Astrocyte (in vitro differentiated cells and primary cell): ENCODE data around the gene TAGLN. TPM values are rescaled to one million over a fixed set of nuclear protein-coding genes. Genes with fewer than 3 reads are reported as not detected.

Experiments
- DNase-seq: peaks from one replicate; pipeline ENCODE4 v3.0.0-alpha.2; 2010; ENCODE audit warnings: low read depth
- FAIRE-seq: peaks from 2 replicates; lab custom pipeline; 2011; peaks lifted over from hg19 to GRCh38; lab: Jason Lieb, UNC
- H2AFZ ChIP-seq: 2 replicates; pipeline ENCODE4 v1.6.0; 2012; ENCODE audit warnings: low read depth, low read length, inconsistent platforms
- H3K27ac ChIP-seq: 2 replicates; pipeline ENCODE4 v1.5.1; 2011; ENCODE audit warnings: low read depth, low read length, inconsistent platforms
- H3K27me3 ChIP-seq: 2 replicates; pipeline ENCODE4 v1.6.0; 2011; ENCODE audit warnings: low read length, inconsistent platforms; ENCODE audit not compliant: insufficient read depth
- H3K36me3 ChIP-seq: 2 replicates; pipeline ENCODE4 v1.5.1; 2011; ENCODE audit warnings: low read length, inconsistent platforms; ENCODE audit not compliant: insufficient read depth
- H3K4me1 ChIP-seq: 2 replicates; pipeline ENCODE4 v1.5.1; 2011; ENCODE audit warnings: low read length, inconsistent platforms; ENCODE audit not compliant: insufficient read depth
- H3K4me2 ChIP-seq: 2 replicates; pipeline ENCODE4 v1.6.0; 2012; ENCODE audit warnings: low read length, inconsistent platforms
- H3K4me3 ChIP-seq: 2 replicates; pipeline ENCODE4 v1.5.1; 2011; ENCODE audit warnings: low read depth, mild to moderate bottlenecking, low read length, inconsistent platforms; ENCODE audit not compliant: insufficient read depth
- H3K79me2 ChIP-seq: 2 replicates; pipeline ENCODE4 v1.6.0; 2012; ENCODE audit warnings: mild to moderate bottlenecking, low read length, inconsistent platforms; ENCODE audit not compliant: insufficient read depth
- H3K9ac ChIP-seq: 2 replicates; pipeline ENCODE4 v1.6.0; 2012; ENCODE audit warnings: mild to moderate bottlenecking, low read length, inconsistent platforms
- H3K9me3 ChIP-seq: 2 replicates; pipeline ENCODE4 v1.5.1; 2012; ENCODE audit warnings: low read depth, mild to moderate bottlenecking, low read length, inconsistent platforms; ENCODE audit not compliant: insufficient read depth
- H4K20me1 ChIP-seq: 2 replicates; pipeline ENCODE4 v1.6.0; 2012; ENCODE audit warnings: low read length, inconsistent platforms; ENCODE audit not compliant: insufficient read depth
- H3K27ac Mint-ChIP-seq: one replicate; pipeline ENCODE4 v1.8.0; 2021; ENCODE audit warnings: mild to moderate bottlenecking, mixed read lengths; ENCODE audit not compliant: unreplicated experiment
- H3K27me3 Mint-ChIP-seq: one replicate; pipeline ENCODE4 v1.8.0; 2021; ENCODE audit warnings: low read depth, mixed read lengths; ENCODE audit not compliant: unreplicated experiment
- H3K36me3 Mint-ChIP-seq: one replicate; pipeline ENCODE4 v1.8.0; 2021; ENCODE audit warnings: low read depth, mixed read lengths; ENCODE audit not compliant: unreplicated experiment
- H3K4me1 Mint-ChIP-seq: one replicate; pipeline ENCODE4 v1.8.0; 2021; ENCODE audit warnings: low read depth, mixed read lengths; ENCODE audit not compliant: unreplicated experiment
- H3K4me3 Mint-ChIP-seq: one replicate; pipeline ENCODE4 v1.8.0; 2021; ENCODE audit warnings: mild to moderate bottlenecking, moderate library complexity, mixed read lengths; ENCODE audit not compliant: unreplicated experiment
- H3K9me3 Mint-ChIP-seq: one replicate; pipeline ENCODE4 v1.8.0; 2021; ENCODE audit warnings: mild to moderate bottlenecking, mixed read lengths; ENCODE audit not compliant: unreplicated experiment
- EZH2 ChIP-seq: IDR thresholded peaks from 2 replicates; pipeline ENCODE4 v1.6.1; 2012; ENCODE audit warnings: mild to moderate bottlenecking, low read length, inconsistent platforms; ENCODE audit not compliant: insufficient read depth
- total RNA-seq: library from RNA; stranded (reverse); gene quantifications from 2 replicates; pipeline ENCODE4 v1.2.1, GENCODE V29; 2021
- TF ChIP-seq, protein P1 (sequence below): IDR thresholded peaks from 2 replicates; pipeline ENCODE4 v1.5.1; 2011; ENCODE audit warnings: low read depth, mild to moderate bottlenecking, inconsistent platforms, low read length, moderate library complexity; ENCODE audit not compliant: insufficient read depth

TAGLN gene
- total RNA-seq, 1 donor from 2014 or later: 4,004 TPM

DNA sequence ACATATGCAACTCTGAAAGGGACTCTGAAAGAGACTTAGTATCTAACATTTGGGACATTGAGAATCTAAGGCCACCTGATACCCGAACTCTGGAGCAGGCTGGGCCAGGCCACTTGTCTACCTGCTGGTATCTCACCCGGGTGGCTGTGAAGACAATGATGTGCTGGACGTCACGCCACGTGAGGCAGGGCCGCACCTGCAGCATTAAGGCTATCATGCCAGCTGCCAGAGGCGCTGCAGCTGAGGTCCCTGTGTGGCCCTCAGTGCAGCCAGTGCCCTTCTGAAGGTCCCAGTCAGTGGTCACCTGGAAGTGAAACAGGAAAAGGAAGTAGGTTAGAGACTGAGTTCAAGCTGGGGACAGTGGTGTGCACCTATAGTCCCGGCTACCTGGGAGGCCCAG is 20.3 kb downstream of the TAGLN start:
- Histone ChIP-seq H3K79me2 (no peaks in the 10 kb centered on the region), H3K4me1 (peaks cover 32% of the 10 kb centered on the region), H4K20me1 (peaks cover 1% of the 10 kb centered on the region), H3K9me3 (no peaks in the 10 kb centered on the region), H2AFZ (no peak overlapping the region), H3K4me3 (no peak overlapping the region), H3K4me2 (no peak overlapping the region), H3K9ac (no peak overlapping the region), H3K27me3 (no peaks in the 10 kb centered on the region), H3K27ac (no peak overlapping the region), H3K36me3 (peaks cover 51% of the 10 kb centered on the region)
- H3K4me1 Mint-ChIP-seq: peaks cover 21% of the 10 kb centered on the region
- H3K27ac Mint-ChIP-seq: no peak overlapping the region
- H3K9me3 Mint-ChIP-seq: peaks cover 1% of the 10 kb centered on the region
- no peak overlapping the region for H3K4me3 Mint-ChIP-seq
- no peaks in the 10 kb centered on the region for H3K27me3 Mint-ChIP-seq
- DNase-seq (no peak), FAIRE-seq (no peak)
- H3K36me3 Mint-ChIP-seq: peaks cover 32% of the 10 kb centered on the region
- TF ChIP-seq, protein P1, sequence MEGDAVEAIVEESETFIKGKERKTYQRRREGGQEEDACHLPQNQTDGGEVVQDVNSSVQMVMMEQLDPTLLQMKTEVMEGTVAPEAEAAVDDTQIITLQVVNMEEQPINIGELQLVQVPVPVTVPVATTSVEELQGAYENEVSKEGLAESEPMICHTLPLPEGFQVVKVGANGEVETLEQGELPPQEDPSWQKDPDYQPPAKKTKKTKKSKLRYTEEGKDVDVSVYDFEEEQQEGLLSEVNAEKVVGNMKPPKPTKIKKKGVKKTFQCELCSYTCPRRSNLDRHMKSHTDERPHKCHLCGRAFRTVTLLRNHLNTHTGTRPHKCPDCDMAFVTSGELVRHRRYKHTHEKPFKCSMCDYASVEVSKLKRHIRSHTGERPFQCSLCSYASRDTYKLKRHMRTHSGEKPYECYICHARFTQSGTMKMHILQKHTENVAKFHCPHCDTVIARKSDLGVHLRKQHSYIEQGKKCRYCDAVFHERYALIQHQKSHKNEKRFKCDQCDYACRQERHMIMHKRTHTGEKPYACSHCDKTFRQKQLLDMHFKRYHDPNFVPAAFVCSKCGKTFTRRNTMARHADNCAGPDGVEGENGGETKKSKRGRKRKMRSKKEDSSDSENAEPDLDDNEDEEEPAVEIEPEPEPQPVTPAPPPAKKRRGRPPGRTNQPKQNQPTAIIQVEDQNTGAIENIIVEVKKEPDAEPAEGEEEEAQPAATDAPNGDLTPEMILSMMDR: no peak
- TF ChIP-seq EZH2: no peak

- TF ChIP-seq EZH2: no peak
- TF ChIP-seq, protein P1: no peak
- peaks cover 46% of the 10 kb centered on the region for H3K36me3 ChIP-seq
- H3K4me1 ChIP-seq: peaks cover 32% of the 10 kb centered on the region
- Mint-ChIP-seq H3K4me1 (peaks cover 21% of the 10 kb centered on the region), H3K9me3 (peaks cover 1% of the 10 kb centered on the region), H3K27ac (no peak overlapping the region), H3K27me3 (no peaks in the 10 kb centered on the region), H3K36me3 (peaks cover 32% of the 10 kb centered on the region), H3K4me3 (no peak overlapping the region)
- H3K4me3 ChIP-seq: no peak overlapping the region
- H3K79me2 ChIP-seq: no peaks in the 10 kb centered on the region
- DNase-seq: no peak
- no peak overlapping the region for H3K4me2 ChIP-seq
- FAIRE-seq: no peak
- no peak overlapping the region for H3K9ac ChIP-seq
- no peaks in the 10 kb centered on the region for H3K27me3 ChIP-seq
- H3K9me3 ChIP-seq: no peaks in the 10 kb centered on the region
- no peak overlapping the region for H3K27ac ChIP-seq
- H2AFZ ChIP-seq: no peak overlapping the region
- peaks cover 4% of the 10 kb centered on the region for H4K20me1 ChIP-seq
Measured at GRCh38 chr11:117219995-117220394, 20.8 kb downstream of the TAGLN start.

GRCh38 chr11:117220568-117220967 is 21.4 kb downstream of the TAGLN start:
- Mint-ChIP-seq H3K4me1 (peaks cover 21% of the 10 kb centered on the region), H3K9me3 (peaks cover 1% of the 10 kb centered on the region), H3K4me3 (no peak overlapping the region), H3K27ac (no peak overlapping the region), H3K36me3 (peaks cover 32% of the 10 kb centered on the region), H3K27me3 (no peaks in the 10 kb centered on the region)
- no peak for FAIRE-seq
- H3K4me3 ChIP-seq: no peak overlapping the region
- H3K4me1 ChIP-seq: peaks cover 32% of the 10 kb centered on the region
- H3K9me3 ChIP-seq: no peaks in the 10 kb centered on the region
- H3K27ac ChIP-seq: no peak overlapping the region
- H4K20me1 ChIP-seq: peaks cover 4% of the 10 kb centered on the region
- H3K9ac ChIP-seq: no peak overlapping the region
- no peak for DNase-seq
- H3K27me3 ChIP-seq: no peaks in the 10 kb centered on the region
- TF ChIP-seq, protein P1: no peak
- no peak for TF ChIP-seq EZH2
- H2AFZ ChIP-seq: no peak overlapping the region
- no peaks in the 10 kb centered on the region for H3K79me2 ChIP-seq
- peaks cover 47% of the 10 kb centered on the region for H3K36me3 ChIP-seq
- H3K4me2 ChIP-seq: no peak overlapping the region
